Activated naive CD4-positive, alpha-beta T cell treated with anti-CD3 and anti-CD28 coated beads, Interleukin-2, amount 10 ng/mL, durations not matched to agents 7 days and 5 days (primary cell): ENCODE measurements around the gene GRK2.
"Not testable (repeated sequence)": the region's sequence is repeated elsewhere in the genome, so short reads cannot be mapped to it uniquely, and the experiment has no call there.

Experiments used
- CTCF ChIA-PET: fragments of 350-600 bp; sonication (Branson Sonifier 250); formaldehyde crosslinking; loops from one replicate; lab custom pipeline; 2021; ENCODE audit warnings: antibody characterized with exemption; lab: Charles Lee
- DNase-seq: peaks from one replicate; pipeline ENCODE4 v3.0.0-alpha.2; 2020
- H3K27ac Mint-ChIP-seq: one replicate; pipeline ENCODE4 v1.8.0; 2021; ENCODE audit warnings: mild to moderate bottlenecking, moderate library complexity, mixed read lengths
- H3K27me3 Mint-ChIP-seq: one replicate; pipeline ENCODE4 v1.8.0; 2021; ENCODE audit warnings: mild to moderate bottlenecking, mixed read lengths
- H3K36me3 Mint-ChIP-seq: one replicate; pipeline ENCODE4 v1.8.0; 2021; ENCODE audit warnings: mixed read lengths
- H3K4me1 Mint-ChIP-seq: one replicate; pipeline ENCODE4 v1.8.0; 2021; ENCODE audit warnings: mixed read lengths
- H3K4me3 Mint-ChIP-seq: one replicate; pipeline ENCODE4 v1.8.0; 2021; ENCODE audit warnings: mild to moderate bottlenecking, moderate library complexity, mixed read lengths
- H3K9me3 Mint-ChIP-seq: one replicate; pipeline ENCODE4 v1.8.0; 2021; ENCODE audit warnings: mixed read lengths

Gene GRK2

GRCh38 chr11:67317205-67317887, 51.1 kb downstream of the GRK2 start:
- CTCF ChIA-PET = interaction anchor here (0.6 to 10.7 kb wide), 22 partner anchors 15 to 244 kb away, joined by 3 to 117 read pairs (median 4); partner anchors contain the start of genes ANKRD13D, GRK2, KDM2A and POLD4
- H3K4me3 Mint-ChIP-seq = peak overlapping the region; percentile 97
- H3K27me3 Mint-ChIP-seq = peaks cover 21% of the 10 kb centered on the region
- no peaks in the 10 kb centered on the region for H3K9me3 Mint-ChIP-seq
- H3K27ac Mint-ChIP-seq = peak overlapping the region; percentile 98
- H3K36me3 Mint-ChIP-seq = peaks cover 1% of the 10 kb centered on the region
- peaks cover 48% of the 10 kb centered on the region for H3K4me1 Mint-ChIP-seq
- peak; percentile 98 for DNase-seq

- peak overlapping the region; percentile 98 for H3K27ac Mint-ChIP-seq
- peaks cover 21% of the 10 kb centered on the region for H3K27me3 Mint-ChIP-seq
- DNase-seq = no peak
- peaks cover 41% of the 10 kb centered on the region for H3K4me1 Mint-ChIP-seq
- CTCF ChIA-PET = interaction anchor here (0.7 to 10.7 kb wide), 19 partner anchors 15 to 245 kb away, joined by 3 to 117 read pairs (median 5); partner anchors contain the start of genes ANKRD13D, GRK2, KDM2A and POLD4
- peak overlapping the region; percentile 97 for H3K4me3 Mint-ChIP-seq
- H3K36me3 Mint-ChIP-seq = peaks cover 1% of the 10 kb centered on the region
- no peaks in the 10 kb centered on the region for H3K9me3 Mint-ChIP-seq
Measured at GRCh38 chr11:67317888-67318555, 51.7 kb downstream of the GRK2 start.

- CTCF ChIA-PET = interaction anchor here (0.6 to 10.7 kb wide), 4 partner anchors 16 to 74 kb away, joined by 3 to 117 read pairs (median 3); partner anchors contain the start of gene SSH3
- H3K9me3 Mint-ChIP-seq, H3K36me3 Mint-ChIP-seq, DNase-seq, H3K27ac Mint-ChIP-seq: not testable (repeated sequence)
- peak overlapping the region; percentile 97 for H3K4me3 Mint-ChIP-seq
- peaks cover 21% of the 10 kb centered on the region for H3K27me3 Mint-ChIP-seq
- H3K4me1 Mint-ChIP-seq = peaks cover 33% of the 10 kb centered on the region
Measured at GRCh38 chr11:67318876-67319275, 52.6 kb downstream of the GRK2 start.

- Mint-ChIP-seq H3K9me3 (no peaks in the 10 kb centered on the region), H3K36me3 (peaks cover 1% of the 10 kb centered on the region), H3K4me1 (peaks cover 25% of the 10 kb centered on the region), H3K27ac (no peak overlapping the region), H3K4me3 (no peak overlapping the region), H3K27me3 (peaks cover 21% of the 10 kb centered on the region)
- DNase-seq = no peak
- CTCF ChIA-PET = interaction anchor here (0.8 to 10.7 kb wide), 7 partner anchors 17 to 75 kb away, joined by 3 to 117 read pairs (median 3); partner anchors contain the start of genes POLD4 and SSH3
Measured at GRCh38 chr11:67320011-67320410, 53.7 kb downstream of the GRK2 start.

GRCh38 chr11:67320691-67321090, 54.4 kb downstream of the GRK2 start:
- Mint-ChIP-seq H3K27me3 (peaks cover 21% of the 10 kb centered on the region), H3K36me3 (peaks cover 1% of the 10 kb centered on the region), H3K4me1 (peaks cover 18% of the 10 kb centered on the region), H3K9me3 (no peaks in the 10 kb centered on the region), H3K4me3 (no peak overlapping the region), H3K27ac (no peak overlapping the region)
- CTCF ChIA-PET = interaction anchor here (0.8 to 10.7 kb wide), 7 partner anchors 25 to 69 kb away, joined by 3 to 117 read pairs (median 3); partner anchors contain the start of gene POLD4
- no peak for DNase-seq

GRCh38 chr11:67321313-67321871, 55.1 kb downstream of the GRK2 start:
- CTCF ChIA-PET = interaction anchor here (0.9 to 10.7 kb wide), 6 partner anchors 30 to 69 kb away, joined by 3 to 117 read pairs (median 4); no protein-coding TSS in a partner anchor
- H3K27me3 Mint-ChIP-seq = peaks cover 21% of the 10 kb centered on the region
- H3K4me1 Mint-ChIP-seq = peaks cover 15% of the 10 kb centered on the region

GRCh38 chr11:67322049-67322448, 55.8 kb downstream of the GRK2 start:
- H3K36me3 Mint-ChIP-seq = peaks cover 1% of the 10 kb centered on the region
- H3K4me3 Mint-ChIP-seq = no peak overlapping the region
- DNase-seq = no peak
- H3K27ac Mint-ChIP-seq = no peak overlapping the region
- peaks cover 21% of the 10 kb centered on the region for H3K27me3 Mint-ChIP-seq
- CTCF ChIA-PET = interaction anchor here (0.9 to 10.7 kb wide), 7 partner anchors 23 to 154 kb away, joined by 3 to 117 read pairs (median 4); partner anchors contain the start of gene ANKRD13D
- H3K4me1 Mint-ChIP-seq = peaks cover 12% of the 10 kb centered on the region
- H3K9me3 Mint-ChIP-seq = no peaks in the 10 kb centered on the region

More at GRCh38 chr11:67321313-67321871, 55.1 kb downstream of the GRK2 start:
- no peak overlapping the region for H3K4me3 Mint-ChIP-seq
- peak overlapping the region; percentile 28 for H3K27ac Mint-ChIP-seq
- peaks cover 1% of the 10 kb centered on the region for H3K36me3 Mint-ChIP-seq
- H3K9me3 Mint-ChIP-seq = no peaks in the 10 kb centered on the region
- DNase-seq = no peak

GRCh38 chr11:67323526-67323925, 57.3 kb downstream of the GRK2 start:
- no peaks in the 10 kb centered on the region for H3K36me3 Mint-ChIP-seq
- CTCF ChIA-PET = interaction anchor here (0.9 to 10.7 kb wide), 4 partner anchors 16 to 60 kb away, joined by 3 to 117 read pairs (median 8); no protein-coding TSS in a partner anchor
- DNase-seq = no peak
- H3K9me3 Mint-ChIP-seq = no peaks in the 10 kb centered on the region
- H3K4me1 Mint-ChIP-seq = peaks cover 3% of the 10 kb centered on the region
- peaks cover 9% of the 10 kb centered on the region for H3K27me3 Mint-ChIP-seq
- H3K4me3 Mint-ChIP-seq = no peak overlapping the region
- no peak overlapping the region for H3K27ac Mint-ChIP-seq

GRCh38 chr11:67332081-67332691, 65.9 kb downstream of the GRK2 start:
- no peaks in the 10 kb centered on the region for H3K36me3 Mint-ChIP-seq
- no peaks in the 10 kb centered on the region for H3K9me3 Mint-ChIP-seq
- DNase-seq = no peak
- CTCF ChIA-PET = interaction anchor here (1.4 to 5.5 kb wide), 3 partner anchors 14 to 19 kb away, joined by 5 to 23 read pairs (median 5); no protein-coding TSS in a partner anchor
- H3K27me3 Mint-ChIP-seq = no peaks in the 10 kb centered on the region
- no peak overlapping the region for H3K27ac Mint-ChIP-seq
- H3K4me1 Mint-ChIP-seq = no peaks in the 10 kb centered on the region
- no peak overlapping the region for H3K4me3 Mint-ChIP-seq
